Endothelial cell of umbilical vein (primary cell): ENCODE data around the gene NID2. TPM values are rescaled to one million over a fixed set of nuclear protein-coding genes. Genes with fewer than 3 reads are reported as not detected.

Experiments
- BruUV-seq: library from RNA; stranded (reverse); fragments of 400-500 nt; replicated peaks from 2 replicates; lab custom pipeline; 2021; lab: Mats Ljungman, UMichigan
- CTCF ChIA-PET: fragments of 300-600, 350-600 bp; sonication (Branson Sonifier 250); formaldehyde crosslinking; loops from one replicate; lab custom pipeline; 2021; ENCODE audit warnings: antibody characterized with exemption, inconsistent platforms; lab: Charles Lee
- POLR2A ChIA-PET: fragments of 300-600, 350-600 bp; sonication (Branson Sonifier 250); formaldehyde crosslinking; loops from one replicate; lab custom pipeline; 2021; ENCODE audit warnings: antibody characterized with exemption, inconsistent platforms; lab: Charles Lee
- DNase-seq: peaks from one replicate; pipeline ENCODE4 v3.0.0-alpha.2; 2011; ENCODE audit warnings: low read depth, low spot score
- FAIRE-seq: peaks from 2 replicates; lab custom pipeline; 2011; peaks lifted over from hg19 to GRCh38; lab: Jason Lieb, UNC
- H2AFZ ChIP-seq: 2 replicates; pipeline ENCODE4 v1.6.0; 2012; ENCODE audit warnings: low read depth, low read length, control low read depth, inconsistent platforms
- H3K27ac ChIP-seq: 2 replicates; pipeline ENCODE4 v1.5.1; 2011; ENCODE audit warnings: low read depth, mild to moderate bottlenecking, control low read depth, low read length, moderate library complexity; ENCODE audit not compliant: insufficient read depth
- H3K27me3 ChIP-seq, 2 experiments: 2 replicates each; pipeline versions ENCODE4 v1.6.0 to v1.6.1; 2011; ENCODE audit warnings: low read length in 2 of 2, mixed read lengths in 1 of 2; ENCODE audit not compliant: control insufficient read depth in 2 of 2, insufficient read depth in 2 of 2
- H3K36me3 ChIP-seq, 2 experiments: 2 replicates in 1 of 2; 3 replicates in 1 of 2; pipeline ENCODE4 v1.5.1; 2011; ENCODE audit warnings: low read length in 2 of 2, mild to moderate bottlenecking in 1 of 2, moderate library complexity in 1 of 2; ENCODE audit not compliant: control insufficient read depth in 2 of 2, insufficient read depth in 2 of 2; ENCODE audit errors: extremely low read depth in 1 of 2
- H3K4me1 ChIP-seq: 3 replicates; pipeline ENCODE4 v1.5.1; 2011; ENCODE audit warnings: mild to moderate bottlenecking, low read length; ENCODE audit not compliant: control insufficient read depth, insufficient read depth; ENCODE audit errors: extremely low read depth
- H3K4me2 ChIP-seq: 2 replicates; pipeline ENCODE4 v1.6.1; 2011; ENCODE audit warnings: low read length, control low read depth, mixed read lengths; ENCODE audit not compliant: insufficient read depth
- H3K4me3 ChIP-seq, 3 experiments: fragments of 200-600 bp in 1 of 3; sonication (generic), shearing (Covaris generic) in 1 of 3; replicated peaks in 1 of 3; 2 replicates each; pipeline ENCODE4 v1.5.1; 2011 to 2016; ENCODE audit warnings: control low read depth in 3 of 3, low read length in 3 of 3, mild to moderate bottlenecking in 2 of 3, inconsistent platforms in 1 of 3, low read depth in 1 of 3, moderate library complexity in 1 of 3; ENCODE audit not compliant: insufficient read depth in 1 of 3
- H3K79me2 ChIP-seq: 2 replicates; pipeline ENCODE4 v1.6.0; 2012; ENCODE audit warnings: low read length, inconsistent platforms; ENCODE audit not compliant: control insufficient read depth, insufficient read depth
- H3K9ac ChIP-seq: replicated peaks from 2 replicates; pipeline ENCODE3; 2011; ENCODE audit warnings: low read length, control low read depth; ENCODE audit not compliant: insufficient read depth; ENCODE audit errors: extremely low read depth
- H3K9me1 ChIP-seq: replicated peaks from 3 replicates; pipeline ENCODE4 v1.6.0; 2011; ENCODE audit warnings: mild to moderate bottlenecking, low read length; ENCODE audit not compliant: control insufficient read depth, insufficient read depth; ENCODE audit errors: extremely low read depth
- H3K9me3 ChIP-seq: replicated peaks from 2 replicates; pipeline ENCODE4 v1.5.1; 2012; ENCODE audit warnings: low read length, inconsistent platforms; ENCODE audit not compliant: control insufficient read depth, insufficient read depth
- H4K20me1 ChIP-seq: replicated peaks from 2 replicates; pipeline ENCODE3; 2011; ENCODE audit warnings: mild to moderate bottlenecking, low read length; ENCODE audit not compliant: control insufficient read depth, insufficient read depth; ENCODE audit errors: extremely low read depth
- CTCF ChIP-seq, 2 donors: IDR thresholded peaks; 1 replicate in 1 of 2; 2 replicates in 1 of 2; pipeline ENCODE4 v1.5.1; 2011; ENCODE audit warnings: low read length in 2 of 2, mild to moderate bottlenecking in 2 of 2, moderate library complexity in 2 of 2, control low read depth in 1 of 2, inconsistent platforms in 1 of 2, low read depth in 1 of 2; ENCODE audit not compliant: insufficient read depth in 1 of 2; ENCODE audit errors: extremely low read depth in 1 of 2
- EZH2 ChIP-seq: IDR thresholded peaks from 2 replicates; pipeline ENCODE4 v1.6.1; 2012; ENCODE audit warnings: borderline replicate concordance, low read depth, mild to moderate bottlenecking, moderate library complexity, low read length, inconsistent platforms; ENCODE audit not compliant: severe bottlenecking
- FOS ChIP-seq: IDR thresholded peaks from 2 replicates; pipeline ENCODE4 v1.6.1; 2011; ENCODE audit warnings: mild to moderate bottlenecking, low read length, moderate library complexity, borderline replicate concordance; ENCODE audit not compliant: insufficient read depth
- GATA2 ChIP-seq: IDR thresholded peaks from 2 replicates; pipeline ENCODE4 v1.7.0; 2011; ENCODE audit warnings: low read depth, mild to moderate bottlenecking, moderate library complexity, mixed read lengths, low read length; ENCODE audit not compliant: insufficient read length, insufficient read depth
- JUN ChIP-seq: IDR thresholded peaks from 2 replicates; pipeline ENCODE4 v1.6.1; 2011; ENCODE audit warnings: borderline replicate concordance, low read depth; ENCODE audit not compliant: insufficient read length, insufficient read depth
- MAX ChIP-seq: IDR thresholded peaks from 2 replicates; pipeline ENCODE4 v1.6.1; 2011; ENCODE audit not compliant: insufficient read depth, insufficient read length
- MYC ChIP-seq: IDR thresholded peaks from one replicate; pipeline ENCODE4 v1.6.1; 2011; ENCODE audit warnings: mild to moderate bottlenecking, low read depth, low read length
- POLR2A ChIP-seq: IDR thresholded peaks from 2 replicates; pipeline ENCODE4 v1.6.1; 2012; ENCODE audit warnings: low read depth, mild to moderate bottlenecking, control low read depth, low read length
- POLR2AphosphoS5 ChIP-seq: IDR thresholded peaks from 2 replicates; pipeline ENCODE4 v1.6.1; 2012; ENCODE audit warnings: low read depth, mild to moderate bottlenecking, control low read depth, low read length, moderate library complexity; ENCODE audit not compliant: insufficient read depth
- dilution Hi-C: fragments of 300-500 bp; cut with MboI; formaldehyde crosslinking; loops from one replicate; pipeline ENCODE4 v1.15.0; 2019; ENCODE audit warnings: low sequenced_read_pairs; ENCODE audit not compliant: extremely low pct_ligation_motif_present
- intact Hi-C: fragments of 100-400 bp; cut with micrococcal nuclease; formaldehyde crosslinking; loops from one replicate; pipeline ENCODE4 v1.10.0; 2022
- polyA plus RNA-seq, 4 experiments: library from polyadenylated mRNA; depleted of rRNA in 3 of 4; stranded (reverse) in 3 of 4; unstranded in 1 of 4; fragments of >200 nt; gene quantifications; 2 replicates each; pipeline versions ENCODE4 v1.2.1 to v1.2.3, GENCODE V29; 2011 to 2012; ENCODE audit warnings: missing spikeins in 1 of 4
- total RNA-seq: library from RNA; stranded (reverse); gene quantifications from 2 replicates; pipeline ENCODE4 v1.2.3, GENCODE V29; 2021

The NID2 gene
- total and polyA plus RNA-seq, 2 donors (not counting 3 experiments of a cell fraction or from before 2014, with no cell fraction given): 22.5 to 56.7 TPM

GRCh38 chr14:52117111-52117832 lies 48.4 kb upstream of the NID2 start:
- no peak for DNase-seq
- Histone ChIP-seq H3K9me1 (no peaks in the 10 kb centered on the region), H2AFZ (no peak overlapping the region), H3K9me3 (no peaks in the 10 kb centered on the region), H3K27me3 (peaks cover 2 to 6% of the 10 kb centered on the region in 2 experiments), H3K36me3 (no peaks in the 10 kb centered on the region), H3K4me1 (no peaks in the 10 kb centered on the region), H3K79me2 (no peaks in the 10 kb centered on the region), H3K4me2 (no peak overlapping the region), H4K20me1 (no peaks in the 10 kb centered on the region), H3K4me3 (no peak overlapping the region), H3K9ac (no peak overlapping the region), H3K27ac (no peak overlapping the region)
- TF ChIP-seq CTCF (IDR thresholded peaks at IDR 0.05; ENCODE audit: extremely low read depth in 1 of 2, insufficient read depth in 1 of 2, low read depth in 1 of 2, low read length in 2 of 2) (no peak), EZH2 (no peak)
- ChIA-PET CTCF (no interaction called here), POLR2A (no interaction called here)
- no TSS peak for BruUV-seq
- intact Hi-C loops: no loop called here
- dilution Hi-C loops: no loop called here
- FAIRE-seq: no peak

GRCh38 chr14:52115286-52115685 lies 46.4 kb upstream of the NID2 start:
- H3K4me2 ChIP-seq: no peak overlapping the region
- no peaks in the 10 kb centered on the region for H3K9me1 ChIP-seq
- H3K36me3 ChIP-seq: no peaks in the 10 kb centered on the region
- H3K4me1 ChIP-seq: no peaks in the 10 kb centered on the region
- no peak for DNase-seq
- no peaks in the 10 kb centered on the region for H3K79me2 ChIP-seq
- ChIA-PET CTCF (no interaction called here), POLR2A (no interaction called here)
- TF ChIP-seq CTCF (IDR thresholded peaks at IDR 0.05; ENCODE audit: extremely low read depth in 1 of 2, insufficient read depth in 1 of 2, low read depth in 1 of 2, low read length in 2 of 2) (no peak), FOS (no peak), EZH2 (no peak), GATA2 (no peak), MYC (no peak), POLR2A (no peak), MAX (no peak), POLR2AphosphoS5 (no peak), JUN (no peak)
- H3K9ac ChIP-seq: no peak overlapping the region
- H2AFZ ChIP-seq: no peak overlapping the region
- intact Hi-C loops (no loop called here), dilution Hi-C loops (no loop called here)
- no peak for FAIRE-seq
- no peaks in the 10 kb centered on the region for H3K9me3 ChIP-seq
- H3K27me3 ChIP-seq: peaks cover 2 to 6% of the 10 kb centered on the region in 2 experiments
- H3K4me3 ChIP-seq: no peak overlapping the region
- H3K27ac ChIP-seq: no peak overlapping the region
- no TSS peak for BruUV-seq
- H4K20me1 ChIP-seq: no peaks in the 10 kb centered on the region
